Measurements from ENCODE around the gene SLC35F1.
"Not testable (repeated sequence)": the region's sequence is repeated elsewhere in the genome, so short reads cannot be mapped to it uniquely, and the experiment has no call there.

Gene SLC35F1

GRCh38 chr6:117906958-117907600 is at the start of gene SLC35F1:
SLC35F1 (plus strand) TSS chr6:117907264.
- no peak for DNase-seq (ENCODE audit: low read depth)
- peak; percentile 54 for TF ChIP-seq CTCF (IDR thresholded peaks at IDR 0.05; ENCODE audit: low read depth, low read length, missing control alignments)
- peak within 1 kb of the TSS; percentile 21 for H3K4me3 ChIP-seq (ENCODE audit: low read depth, low read length)

- DNase-seq (ENCODE audit: low read depth); H3K4me3 ChIP-seq (ENCODE audit: low read depth, low read length): not testable (repeated sequence)
Measured at GRCh38 chr6:117858601-117859000, 48.5 kb upstream of the SLC35F1 start.

GRCh38 chr6:117861545-117861944 is 45.5 kb upstream of the SLC35F1 start:
- DNase-seq (ENCODE audit: low read depth): no peak
- no peak overlapping the region for H3K4me3 ChIP-seq (ENCODE audit: low read depth, low read length)
- TF ChIP-seq CTCF (IDR thresholded peaks at IDR 0.05; ENCODE audit: low read depth, low read length, missing control alignments): no peak

- no peak for TF ChIP-seq CTCF (IDR thresholded peaks at IDR 0.05; ENCODE audit: low read depth, low read length, missing control alignments)
- no peak overlapping the region for H3K4me3 ChIP-seq (ENCODE audit: low read depth, low read length)
- DNase-seq (ENCODE audit: low read depth): no peak
Measured at GRCh38 chr6:117866561-117866960, 40.5 kb upstream of the SLC35F1 start.

GRCh38 chr6:117870486-117871242 is 36.4 kb upstream of the SLC35F1 start:
- no peak overlapping the region for H3K4me3 ChIP-seq (ENCODE audit: low read depth, low read length)
- no peak for DNase-seq (ENCODE audit: low read depth)
- TF ChIP-seq CTCF (IDR thresholded peaks at IDR 0.05; ENCODE audit: low read depth, low read length, missing control alignments): no peak

GRCh38 chr6:117880824-117881223 is 26.2 kb upstream of the SLC35F1 start:
- no peak overlapping the region for H3K4me3 ChIP-seq (ENCODE audit: low read depth, low read length)
- no peak for DNase-seq (ENCODE audit: low read depth)
- TF ChIP-seq CTCF (IDR thresholded peaks at IDR 0.05; ENCODE audit: low read depth, low read length, missing control alignments): no peak

GRCh38 chr6:117890172-117890571 is 16.9 kb upstream of the SLC35F1 start:
- TF ChIP-seq CTCF (IDR thresholded peaks at IDR 0.05; ENCODE audit: low read depth, low read length, missing control alignments): no peak
- DNase-seq (ENCODE audit: low read depth): no peak
- H3K4me3 ChIP-seq (ENCODE audit: low read depth, low read length): no peak overlapping the region
